ENCODE measurements around the gene XKR7.

Gene XKR7

DNA sequence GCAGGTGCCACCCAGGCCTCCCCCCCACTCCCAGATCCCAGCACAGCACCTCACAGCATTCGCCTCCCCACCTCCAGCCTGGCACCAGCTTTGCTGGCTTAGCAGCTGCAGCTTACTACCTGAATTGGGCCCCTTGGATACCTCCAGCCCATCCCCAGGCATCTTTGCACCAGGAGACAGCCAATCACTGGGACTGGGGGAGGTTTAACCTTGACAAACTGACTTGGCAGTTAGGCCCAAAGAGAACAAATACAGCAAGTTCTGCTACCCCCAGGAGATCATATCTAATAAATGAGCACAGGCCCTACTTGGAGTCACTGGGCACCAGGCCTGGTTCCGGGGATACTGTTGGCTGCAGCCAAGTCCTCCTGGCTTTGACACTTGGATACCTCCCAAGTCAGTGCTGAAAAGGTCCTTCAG is 24.9 kb upstream of the XKR7 start:
- Histone ChIP-seq H3K4me1 (ENCODE audit: control insufficient read depth, insufficient read depth, low read length) (no peaks in the 10 kb centered on the region), H3K27me3 (ENCODE audit: control insufficient read depth, insufficient read depth, low read length) (no peaks in the 10 kb centered on the region), H3K27ac (ENCODE audit: low read length) (no peak overlapping the region), H3K36me3 (ENCODE audit: control insufficient read depth, insufficient read depth, low read length) (peaks cover 13% of the 10 kb centered on the region), H3K4me3 (ENCODE audit: low read length) (no peak overlapping the region), H3K9me3 (ENCODE audit: control insufficient read depth, insufficient read depth, low read length) (peaks cover 1% of the 10 kb centered on the region; the same call in 1 of the 2 replicates)
- WGBS (ENCODE audit: insufficient coverage, insufficient read length): no CpG with 5 or more reads among the region's 2 CpGs
- DNase-seq (ENCODE audit: low read depth, low spot score): no peak

DNA sequence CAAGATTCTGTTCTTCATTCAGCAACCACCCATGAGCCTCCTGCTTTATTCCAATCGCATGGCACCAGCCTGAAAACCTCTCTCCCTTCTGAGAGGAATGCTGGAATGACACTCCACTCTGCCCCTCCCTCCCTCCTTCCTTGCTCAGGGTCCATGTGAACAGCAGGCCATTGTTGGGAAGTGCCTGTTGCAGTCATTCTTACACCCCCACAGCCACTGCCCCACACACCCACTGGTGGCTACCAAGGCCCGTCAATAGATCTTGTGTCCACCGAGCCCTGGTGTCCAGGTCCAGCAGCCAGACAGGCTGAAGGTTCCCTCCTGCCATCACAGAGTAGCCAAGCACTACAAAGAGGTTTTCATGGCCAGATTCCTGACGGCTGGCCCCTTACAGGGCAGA is 22.6 kb upstream of the XKR7 start:
- Histone ChIP-seq H3K36me3 (ENCODE audit: control insufficient read depth, insufficient read depth, low read length) (peaks cover 15% of the 10 kb centered on the region), H3K27me3 (ENCODE audit: control insufficient read depth, insufficient read depth, low read length) (no peaks in the 10 kb centered on the region), H3K4me3 (ENCODE audit: low read length) (no peak overlapping the region), H3K4me1 (ENCODE audit: control insufficient read depth, insufficient read depth, low read length) (no peaks in the 10 kb centered on the region), H3K27ac (ENCODE audit: low read length) (no peak overlapping the region), H3K9me3 (ENCODE audit: control insufficient read depth, insufficient read depth, low read length) (peaks cover 3% of the 10 kb centered on the region; the same call in 1 of the 2 replicates)
- no CpG with 5 or more reads among the region's 4 CpGs for WGBS (ENCODE audit: insufficient coverage, insufficient read length)
- no peak for DNase-seq (ENCODE audit: low read depth, low spot score)

DNA sequence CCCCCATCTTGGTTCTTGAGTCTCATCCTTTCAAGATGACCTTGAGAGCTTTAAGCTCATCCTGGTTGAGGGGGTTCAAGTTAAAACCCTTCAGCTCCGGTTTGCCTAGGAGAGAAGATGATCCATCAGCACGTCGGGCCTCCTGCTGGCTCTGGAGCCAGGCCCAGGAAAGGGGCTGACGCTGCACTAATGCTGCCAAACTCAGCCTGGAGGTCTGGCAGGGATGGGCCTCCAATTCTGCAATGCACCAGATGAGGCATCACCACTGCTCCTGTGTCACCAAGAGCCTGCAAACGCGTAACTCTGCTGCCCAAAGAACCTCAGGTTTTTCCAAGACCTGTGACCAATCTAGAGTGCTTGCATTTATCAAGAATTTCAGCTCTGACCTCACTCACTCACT is 22.2 kb upstream of the XKR7 start:
- no peaks in the 10 kb centered on the region for H3K4me1 ChIP-seq (ENCODE audit: control insufficient read depth, insufficient read depth, low read length)
- peaks cover 3% of the 10 kb centered on the region; the same call in 1 of the 2 replicates for H3K9me3 ChIP-seq (ENCODE audit: control insufficient read depth, insufficient read depth, low read length)
- H3K27ac ChIP-seq (ENCODE audit: low read length): no peak overlapping the region
- no peak for DNase-seq (ENCODE audit: low read depth, low spot score)
- H3K27me3 ChIP-seq (ENCODE audit: control insufficient read depth, insufficient read depth, low read length): no peaks in the 10 kb centered on the region
- peaks cover 15% of the 10 kb centered on the region for H3K36me3 ChIP-seq (ENCODE audit: control insufficient read depth, insufficient read depth, low read length)
- H3K4me3 ChIP-seq (ENCODE audit: low read length): no peak overlapping the region
- no CpG with 5 or more reads among the region's 6 CpGs for WGBS (ENCODE audit: insufficient coverage, insufficient read length)

DNA sequence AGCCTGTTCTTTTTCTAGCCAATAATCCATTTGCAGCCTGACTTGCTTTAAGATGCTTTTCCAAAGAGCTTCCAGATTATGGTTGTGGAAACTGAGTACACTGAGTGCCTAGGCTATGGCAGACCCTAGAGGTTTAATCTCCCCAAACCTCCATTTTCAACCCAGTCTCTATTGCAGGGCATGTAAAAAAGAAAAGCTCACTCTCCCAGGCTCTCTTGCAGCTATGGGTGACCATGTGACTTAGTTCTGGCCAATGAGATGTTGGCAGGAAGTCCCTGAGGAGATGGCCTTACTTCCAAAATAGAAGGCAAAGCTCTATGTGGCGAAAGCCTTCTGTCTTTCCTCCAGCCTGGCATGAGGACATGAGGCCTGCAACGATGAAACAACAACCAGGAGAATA is 19.9 kb upstream of the XKR7 start:
- Histone ChIP-seq H3K27me3 (ENCODE audit: control insufficient read depth, insufficient read depth, low read length) (no peaks in the 10 kb centered on the region), H3K4me3 (ENCODE audit: low read length) (no peak overlapping the region), H3K4me1 (ENCODE audit: control insufficient read depth, insufficient read depth, low read length) (no peaks in the 10 kb centered on the region), H3K9me3 (ENCODE audit: control insufficient read depth, insufficient read depth, low read length) (peaks cover 3% of the 10 kb centered on the region; the same call in 1 of the 2 replicates), H3K27ac (ENCODE audit: low read length) (no peak overlapping the region), H3K36me3 (ENCODE audit: control insufficient read depth, insufficient read depth, low read length) (peaks cover 15% of the 10 kb centered on the region)
- no peak for DNase-seq (ENCODE audit: low read depth, low spot score)
- no CpG with 5 or more reads among the region's 2 CpGs for WGBS (ENCODE audit: insufficient coverage, insufficient read length)

DNA sequence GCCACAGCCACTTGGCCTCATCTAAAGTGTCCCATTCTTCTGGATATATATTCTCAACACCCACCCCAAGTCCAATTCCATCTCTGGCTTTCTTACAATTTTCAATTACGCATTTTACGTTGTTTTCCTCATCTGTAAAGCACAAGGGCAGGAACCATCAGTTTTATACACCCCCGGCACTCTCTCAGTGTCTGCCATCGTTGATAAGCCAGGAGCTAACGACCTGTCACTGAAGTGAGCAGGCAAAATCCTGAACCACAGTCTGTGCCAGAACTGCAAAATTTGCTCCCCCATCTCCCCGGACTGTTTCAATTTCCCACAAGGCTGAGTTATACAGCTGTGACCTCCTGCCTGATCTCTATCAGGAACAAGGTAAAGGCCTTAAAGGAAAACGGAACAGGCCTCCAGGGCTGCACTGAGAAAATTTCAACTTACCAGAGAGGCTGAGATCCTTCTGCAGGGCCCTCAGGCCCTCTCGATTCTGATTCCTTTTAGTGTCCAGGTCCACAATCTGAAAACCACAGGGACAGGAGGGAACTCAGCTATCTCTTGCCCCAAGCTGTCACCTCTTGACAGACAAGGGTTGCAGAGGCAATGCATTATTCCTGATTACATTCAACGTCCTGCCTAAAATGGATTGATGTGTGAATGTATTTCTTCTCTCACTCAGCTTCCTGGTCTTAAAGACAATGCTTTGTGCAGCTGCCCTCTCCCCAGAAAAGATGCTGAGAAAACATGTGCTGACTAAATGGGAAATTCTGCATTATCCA is 17.9 kb upstream of the XKR7 start:
- Histone ChIP-seq H3K27ac (ENCODE audit: low read length) (no peak overlapping the region), H3K4me1 (ENCODE audit: control insufficient read depth, insufficient read depth, low read length) (no peaks in the 10 kb centered on the region), H3K9me3 (ENCODE audit: control insufficient read depth, insufficient read depth, low read length) (peaks cover 3% of the 10 kb centered on the region; the same call in 1 of the 2 replicates), H3K4me3 (ENCODE audit: low read length) (no peak overlapping the region), H3K36me3 (ENCODE audit: control insufficient read depth, insufficient read depth, low read length) (peaks cover 15% of the 10 kb centered on the region), H3K27me3 (ENCODE audit: control insufficient read depth, insufficient read depth, low read length) (no peaks in the 10 kb centered on the region)
- WGBS (ENCODE audit: insufficient coverage, insufficient read length): 100% methylated on average over 2 of the region's 9 CpGs
- DNase-seq (ENCODE audit: low read depth, low spot score): no peak

DNA sequence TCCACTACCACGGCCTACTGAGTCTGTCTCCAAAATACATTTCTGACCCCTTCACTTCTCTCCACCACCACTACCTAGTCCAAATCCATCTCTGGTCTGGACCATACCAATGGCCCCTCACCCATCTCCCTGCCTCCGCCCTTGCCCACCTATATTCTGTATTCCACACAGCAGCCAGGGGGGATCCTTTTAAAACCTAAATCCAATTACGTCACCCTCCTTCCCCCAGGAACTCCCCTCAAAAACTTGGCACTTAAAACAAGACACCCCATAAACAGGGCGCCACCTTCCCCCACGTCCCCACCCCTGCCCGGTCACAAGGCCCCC is 16.8 kb upstream of the XKR7 start:
- Histone ChIP-seq H3K36me3 (ENCODE audit: control insufficient read depth, insufficient read depth, low read length) (peaks cover 5% of the 10 kb centered on the region), H3K27ac (ENCODE audit: low read length) (no peak overlapping the region), H3K9me3 (ENCODE audit: control insufficient read depth, insufficient read depth, low read length) (peaks cover 3% of the 10 kb centered on the region; the same call in 1 of the 2 replicates), H3K4me1 (ENCODE audit: control insufficient read depth, insufficient read depth, low read length) (no peaks in the 10 kb centered on the region), H3K27me3 (ENCODE audit: control insufficient read depth, insufficient read depth, low read length) (no peaks in the 10 kb centered on the region), H3K4me3 (ENCODE audit: low read length) (peak overlapping the region; percentile 77; the same call in 1 of the 2 replicates)
- no CpG with 5 or more reads among the region's 6 CpGs for WGBS (ENCODE audit: insufficient coverage, insufficient read length)
- DNase-seq (ENCODE audit: low read depth, low spot score): no peak

DNA sequence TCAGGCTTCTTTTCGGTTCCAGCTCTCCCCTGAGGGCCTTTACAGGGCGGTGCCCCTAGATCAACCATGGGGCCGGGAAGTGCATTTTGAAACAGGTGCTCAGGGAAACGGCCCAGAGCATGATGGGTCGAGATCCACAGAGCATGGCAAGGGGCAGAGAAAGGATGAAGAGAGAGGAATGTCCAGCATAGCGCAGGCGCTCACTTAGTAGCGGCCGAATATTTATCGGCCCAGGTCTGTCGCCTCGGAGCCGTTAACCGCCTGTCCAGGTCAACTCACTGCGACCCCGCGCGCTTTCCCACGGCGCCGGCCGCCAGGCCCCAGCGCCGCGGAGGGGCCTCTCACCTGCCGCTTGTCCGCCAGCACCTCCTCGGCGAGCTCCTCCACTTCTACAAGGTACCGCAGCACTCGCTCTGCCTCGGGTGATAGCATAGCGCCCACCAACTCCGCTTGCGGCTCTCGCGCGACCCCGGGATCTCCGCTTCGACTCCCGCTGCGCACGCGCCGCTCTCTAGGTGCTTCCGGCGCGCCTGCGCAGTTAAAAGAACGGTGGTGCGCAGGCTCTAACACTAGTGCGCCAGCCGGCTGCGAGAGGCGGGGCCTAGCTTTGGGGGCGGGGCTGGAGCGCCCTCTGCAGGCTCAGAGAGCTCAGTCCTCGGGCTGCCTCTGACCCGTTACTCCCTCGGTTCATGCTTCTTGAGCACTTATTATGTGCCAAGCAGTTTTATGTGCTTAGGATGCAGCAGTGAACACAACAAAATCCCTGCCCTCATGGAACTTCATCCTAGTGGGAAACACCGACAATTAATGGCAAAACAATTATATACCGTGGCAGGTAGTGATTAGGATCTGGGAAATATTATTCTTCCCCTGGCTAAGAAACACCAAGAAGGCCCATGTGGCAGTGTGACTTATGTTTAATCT is 16.2 kb upstream of the XKR7 start, which contains the start of gene PDRG1:
Gene PDRG1, minus strand, starts transcription at position 517 of the 924 bp plus-strand sequence. Its CDS starts 85 bp downstream, at position 432.
- peaks cover 3% of the 10 kb centered on the region; the same call in 1 of the 2 replicates for H3K36me3 ChIP-seq (ENCODE audit: control insufficient read depth, insufficient read depth, low read length)
- no peaks in the 10 kb centered on the region for H3K27me3 ChIP-seq (ENCODE audit: control insufficient read depth, insufficient read depth, low read length)
- no CpG with 5 or more reads among the region's 63 CpGs for WGBS (ENCODE audit: insufficient coverage, insufficient read length)
- no peaks in the 10 kb centered on the region for H3K4me1 ChIP-seq (ENCODE audit: control insufficient read depth, insufficient read depth, low read length)
- H3K27ac ChIP-seq (ENCODE audit: low read length): no peak within 1 kb of the TSS
- peak within 1 kb of the TSS; percentile 77 for H3K4me3 ChIP-seq (ENCODE audit: low read length)
- DNase-seq (ENCODE audit: low read depth, low spot score): peak; percentile 91
- H3K9me3 ChIP-seq (ENCODE audit: control insufficient read depth, insufficient read depth, low read length): peaks cover 3% of the 10 kb centered on the region; the same call in 1 of the 2 replicates

DNA sequence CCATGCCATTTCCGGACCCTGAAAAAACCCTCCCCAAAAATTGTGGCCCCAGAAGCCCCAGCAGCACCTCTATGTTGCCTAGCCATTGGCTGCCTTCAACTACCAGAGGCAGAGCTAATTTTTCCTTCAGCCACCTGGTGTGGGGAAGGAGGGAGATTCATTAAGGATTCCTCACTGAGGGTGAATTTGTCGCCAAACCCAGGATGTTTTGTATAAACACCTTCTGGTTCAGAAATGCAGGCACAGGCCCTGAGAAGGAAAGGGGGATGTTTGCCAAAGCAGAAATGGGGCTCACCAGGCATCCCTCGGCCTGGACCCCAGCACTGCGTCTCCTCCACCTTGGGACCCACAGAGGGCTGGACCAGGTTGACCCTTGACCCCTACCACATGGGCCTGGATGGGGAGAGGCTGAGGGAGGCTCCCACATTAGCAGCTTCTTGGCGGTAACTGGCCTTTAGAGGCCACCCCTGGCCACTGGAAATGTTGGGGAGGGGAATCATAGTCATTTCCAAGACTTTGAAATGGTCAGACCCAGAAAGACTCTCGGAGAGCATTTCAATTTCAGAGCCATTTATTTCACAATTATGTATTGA is 14.3 kb upstream of the XKR7 start:
- no peak for DNase-seq (ENCODE audit: low read depth, low spot score)
- Histone ChIP-seq H3K4me3 (ENCODE audit: low read length) (no peak overlapping the region), H3K4me1 (ENCODE audit: control insufficient read depth, insufficient read depth, low read length) (no peaks in the 10 kb centered on the region), H3K9me3 (ENCODE audit: control insufficient read depth, insufficient read depth, low read length) (no peaks in the 10 kb centered on the region), H3K27ac (ENCODE audit: low read length) (no peak overlapping the region), H3K27me3 (ENCODE audit: control insufficient read depth, insufficient read depth, low read length) (no peaks in the 10 kb centered on the region), H3K36me3 (ENCODE audit: control insufficient read depth, insufficient read depth, low read length) (no peaks in the 10 kb centered on the region)
- WGBS (ENCODE audit: insufficient coverage, insufficient read length): no CpG with 5 or more reads among the region's 6 CpGs

DNA sequence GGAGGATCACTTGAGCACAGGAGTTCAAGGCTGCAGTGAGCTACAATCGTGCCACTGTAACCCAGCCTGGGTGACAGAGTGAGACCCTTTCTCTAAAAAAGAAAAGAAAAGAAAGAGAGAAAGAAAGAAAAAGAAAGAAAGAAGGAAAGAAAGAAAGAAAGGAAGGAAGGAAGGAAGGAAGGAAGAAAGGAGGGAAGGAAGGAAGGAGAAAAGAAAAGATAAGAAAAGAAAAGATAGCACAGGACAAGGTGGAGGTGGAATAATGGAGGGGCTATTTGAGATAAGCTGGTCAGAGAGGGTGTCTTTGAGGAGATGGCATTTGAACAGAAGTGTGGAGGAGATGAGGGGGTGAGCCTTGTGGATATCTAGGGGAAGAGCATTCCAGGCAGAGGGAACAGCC is 13.5 kb upstream of the XKR7 start:
- no peak overlapping the region for H3K4me3 ChIP-seq (ENCODE audit: low read length)
- WGBS (ENCODE audit: insufficient coverage, insufficient read length): no CpG with 5 or more reads among the region's 1 CpG

More for the DNA sequence above, 13.5 kb upstream of the XKR7 start:
- Histone ChIP-seq H3K27ac (ENCODE audit: low read length) (no peak overlapping the region), H3K27me3 (ENCODE audit: control insufficient read depth, insufficient read depth, low read length) (no peaks in the 10 kb centered on the region), H3K4me1 (ENCODE audit: control insufficient read depth, insufficient read depth, low read length) (no peaks in the 10 kb centered on the region), H3K36me3 (ENCODE audit: control insufficient read depth, insufficient read depth, low read length) (no peaks in the 10 kb centered on the region), H3K9me3 (ENCODE audit: control insufficient read depth, insufficient read depth, low read length) (no peaks in the 10 kb centered on the region)
- DNase-seq (ENCODE audit: low read depth, low spot score): no peak
